Ovary (tissue), 3 donors: Measurements from ENCODE around the gene SGK1.

ENCODE experiments used
- CTCF ChIP-seq, 3 donors: fragments of 450-650 bp in 2 of 3; fragments of 200-600 bp in 1 of 3; IDR thresholded peaks; one replicate each; pipeline versions ENCODE4 v1.5.1 to v1.8.0; 2016 to 2022; ENCODE audit warnings: antibody characterized with exemption in 3 of 3, mild to moderate bottlenecking in 1 of 3
- POLR2A ChIP-seq: fragments of 450-650 bp; IDR thresholded peaks from one replicate; pipeline ENCODE4 v1.6.1; 2017; ENCODE audit warnings: antibody characterized with exemption, mild to moderate bottlenecking, moderate library complexity
- donor health status: DM: no; HTN: no; CAD: no.

GRCh38 chr6:134358320-134358719 is 40.4 kb upstream of the SGK1 start:
- TF ChIP-seq CTCF (IDR thresholded peaks at IDR 0.05) (no peak), POLR2A (no peak)
